Mucosa of descending colon (tissue), 3 donors: ENCODE results near the gene CEP112. TPM values are rescaled to one million over a fixed set of nuclear protein-coding genes. Genes with fewer than 3 reads are reported as not detected.

Experiments used
- ATAC-seq: fragments of 200-7000 bp; cut with Tn5 transposase; one replicate; pipeline ENCODE4 v1.9.1; 2020; ENCODE audit warnings: mild to moderate bottlenecking, moderate library complexity
- DNase-seq, 3 donors: peaks; one replicate each; pipeline ENCODE4 v3.0.0-alpha.2; 2020
- H3K36me3 ChIP-seq: fragments of 200-600 bp; one replicate; pipeline ENCODE4 v1.8.0; 2021; ENCODE audit warnings: low read depth, mild to moderate bottlenecking
- H3K4me1 ChIP-seq: fragments of 200-600 bp; one replicate; pipeline ENCODE4 v1.8.0; 2021; ENCODE audit warnings: low read depth, mild to moderate bottlenecking
- H3K4me3 ChIP-seq: fragments of 200-600 bp; one replicate; pipeline ENCODE4 v1.8.0; 2021; ENCODE audit warnings: mild to moderate bottlenecking
- H3K9me3 ChIP-seq: fragments of 200-600 bp; one replicate; pipeline ENCODE4 v1.8.0; 2021; ENCODE audit warnings: mild to moderate bottlenecking
- CTCF ChIP-seq: fragments of 200-600 bp; IDR thresholded peaks from one replicate; pipeline ENCODE4 v1.8.0; 2022; ENCODE audit warnings: antibody characterized with exemption, mild to moderate bottlenecking
- intact Hi-C, 2 donors: fragments of 100-400 bp; cut with DNase I in 1 of 2; cut with micrococcal nuclease in 1 of 2; formaldehyde crosslinking; loops; one replicate each; pipeline versions ENCODE4 v1.11.0 to v1.11.1; 2022; cut with DNase I, micrococcal nuclease
- total RNA-seq, 3 donors: library from RNA; stranded (reverse); fragmentation: NEBNext Ultra II Directional in 2 of 3; extraction: Animal tissue kit (Norgen Biotek cat#: 25700) in 2 of 3; gene quantifications; one replicate each; pipeline versions ENCODE4 v1.2.1 to v1.2.4, GENCODE V29; 2021 to 2023
- donor health status: DM: no; HTN: no; CAD: no; lungs with moderate emphysema.
- donor health status: DM: no; HTN: no; CAD: no.
- donor health status: DM: no; HTN: yes; CAD: no.

CEP112 gene
- total RNA-seq, 3 donors from 2014 or later, result 6.3 to 18.5 (median 7.0) TPM

GRCh38 chr17:66233023-66233753 is 41.3 kb upstream of the CEP112 start:
- TF ChIP-seq CTCF, result no peak
- Histone ChIP-seq H3K9me3 (no peaks in the 10 kb centered on the region), H3K4me1 (peaks cover 8% of the 10 kb centered on the region), H3K36me3 (no peaks in the 10 kb centered on the region), H3K4me3 (no peak overlapping the region)
- DNase-seq (no peak), ATAC-seq (no peak)
- intact Hi-C loops, result no loop called here

GRCh38 chr17:66230922-66231591 is 39.1 kb upstream of the CEP112 start:
- peaks cover 8% of the 10 kb centered on the region for H3K4me1 ChIP-seq
- no peaks in the 10 kb centered on the region for H3K36me3 ChIP-seq
- DNase-seq, result no peak
- TF ChIP-seq CTCF, result no peak
- intact Hi-C loops, result no loop called here
- no peaks in the 10 kb centered on the region for H3K9me3 ChIP-seq
- no peak for ATAC-seq
- H3K4me3 ChIP-seq, result no peak overlapping the region

- Histone ChIP-seq H3K36me3 (no peaks in the 10 kb centered on the region), H3K4me3 (no peak overlapping the region), H3K9me3 (no peaks in the 10 kb centered on the region), H3K4me1 (peaks cover 8% of the 10 kb centered on the region)
- DNase-seq, result no peak
- intact Hi-C loops, result no loop called here
- TF ChIP-seq CTCF, result no peak
- ATAC-seq, result no peak
Measured at GRCh38 chr17:66229783-66230538, 38.0 kb upstream of the CEP112 start.

- intact Hi-C loops, result no loop called here
- ATAC-seq (peak; percentile 88), DNase-seq (peak in 1 of 3 donors; percentile 2)
- no peak for TF ChIP-seq CTCF
- H3K4me1 ChIP-seq, result peaks cover 8% of the 10 kb centered on the region
- H3K9me3 ChIP-seq, result no peaks in the 10 kb centered on the region
- no peaks in the 10 kb centered on the region for H3K36me3 ChIP-seq
- no peak within 1 kb of the TSS for H3K4me3 ChIP-seq
Measured at GRCh38 chr17:66228887-66229782, 37.2 kb upstream of the CEP112 start, which contains the start of gene APOH. Gene APOH, minus strand, starts transcription at chr17:66229415. Its CDS starts 36 bp downstream, at chr17:66229379.
